GM03348 (cell line): Measurements from ENCODE around the gene RYR2.
"Not testable (repeated sequence)": the region's sequence is repeated elsewhere in the genome, so short reads cannot be mapped to it uniquely, and the experiment has no call there.

ENCODE experiments used
- DNase-seq: peaks from one replicate; pipeline ENCODE4 v3.0.0; 2012; ENCODE audit warnings: low spot score

The RYR2 gene

DNA sequence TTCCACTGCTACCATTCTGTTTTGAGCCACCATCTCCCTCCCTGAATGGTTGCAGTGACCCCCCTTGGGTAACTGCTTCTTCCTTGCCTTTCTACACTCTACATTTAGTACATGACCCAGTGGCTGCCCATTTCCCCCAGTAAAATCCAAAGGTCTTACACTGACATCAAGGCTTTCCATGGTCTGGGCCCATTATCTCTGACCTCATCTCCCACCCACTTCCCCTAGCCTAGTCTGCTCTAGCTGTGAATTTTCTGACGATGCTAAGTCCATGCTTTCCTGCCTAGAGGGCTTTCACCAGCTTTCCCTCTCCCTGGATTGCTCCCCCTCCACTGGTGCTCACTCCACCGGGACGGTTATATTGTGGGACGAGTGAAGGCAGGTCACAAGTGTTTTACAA lies 219.2 kb downstream of the RYR2 start:
- no peak for DNase-seq

DNA sequence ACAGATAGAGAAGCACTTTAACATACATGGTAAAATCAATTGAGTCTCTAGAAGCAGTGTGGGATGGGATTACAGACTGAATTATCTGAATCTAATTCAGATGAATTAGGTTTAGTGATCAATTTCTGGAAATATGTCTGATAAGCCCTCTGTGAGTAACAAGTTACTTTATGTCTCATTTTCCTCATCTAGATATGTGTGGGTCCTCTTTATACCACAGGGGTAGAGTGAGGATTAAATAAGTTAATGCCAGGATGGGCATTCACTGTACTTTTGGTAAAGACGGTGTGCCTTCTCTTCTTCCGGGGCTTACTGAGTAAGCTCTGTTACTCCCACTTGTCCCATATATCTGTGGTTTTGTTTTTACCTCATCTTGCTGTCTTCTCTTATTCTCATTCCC lies 225.8 kb downstream of the RYR2 start:
- DNase-seq = no peak

DNA sequence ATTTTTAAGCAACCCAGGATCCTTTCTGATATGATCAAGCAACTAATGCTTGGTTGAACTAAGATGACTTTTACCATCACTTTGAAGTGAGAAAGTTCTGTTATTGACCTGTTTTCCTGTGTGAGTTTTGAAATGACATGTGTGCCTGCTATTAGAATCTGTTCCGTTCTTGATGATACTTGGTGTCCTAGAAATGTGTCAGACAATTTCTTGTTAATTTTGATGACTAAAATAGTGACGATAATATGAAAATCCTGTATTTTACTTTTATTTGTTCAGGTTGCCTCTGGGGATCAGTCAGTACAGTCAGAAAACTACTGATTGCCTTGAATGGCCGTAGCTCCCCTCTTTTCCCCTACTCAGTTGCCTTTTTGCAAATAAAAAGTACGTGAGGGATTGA lies 228.0 kb downstream of the RYR2 start:
- DNase-seq = no peak

DNA sequence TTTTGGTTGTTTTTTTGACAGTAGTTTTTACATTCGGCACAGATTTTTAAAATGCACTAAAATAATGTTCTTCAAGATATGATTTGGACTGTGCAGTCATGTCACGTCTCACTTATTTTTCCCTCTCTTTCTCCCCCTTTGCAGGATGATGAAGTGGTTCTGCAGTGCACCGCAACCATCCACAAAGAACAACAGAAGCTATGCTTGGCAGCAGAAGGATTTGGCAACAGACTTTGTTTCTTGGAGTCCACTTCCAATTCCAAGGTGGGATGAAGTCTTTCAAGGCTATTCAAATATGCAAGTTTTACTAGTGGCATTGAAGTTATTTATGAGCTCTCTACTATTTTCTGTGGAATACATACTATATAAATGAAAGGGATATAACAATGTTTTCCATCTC lies 228.4 kb downstream of the RYR2 start:
- no peak for DNase-seq

DNA sequence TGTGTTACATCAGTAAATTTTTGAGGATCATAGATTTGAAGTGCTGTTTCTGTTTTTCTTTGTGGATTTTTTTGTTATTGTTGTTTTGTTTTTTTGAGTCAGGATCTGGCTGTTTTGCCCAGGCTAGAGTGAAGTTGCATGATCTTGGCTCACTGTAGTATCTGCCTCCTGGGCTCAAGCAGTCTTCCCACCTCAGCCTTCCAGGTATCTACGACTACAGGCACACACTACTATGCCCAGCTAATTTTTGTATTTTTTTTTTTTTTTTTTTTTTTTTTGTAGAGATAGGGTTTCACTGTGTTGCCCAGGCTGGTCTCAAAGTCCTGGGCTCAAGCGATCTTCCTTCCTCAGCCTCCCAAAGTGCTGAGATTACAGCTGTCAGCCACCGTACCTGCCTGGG lies 236.0 kb downstream of the RYR2 start:
- DNase-seq = not testable (repeated sequence)

DNA sequence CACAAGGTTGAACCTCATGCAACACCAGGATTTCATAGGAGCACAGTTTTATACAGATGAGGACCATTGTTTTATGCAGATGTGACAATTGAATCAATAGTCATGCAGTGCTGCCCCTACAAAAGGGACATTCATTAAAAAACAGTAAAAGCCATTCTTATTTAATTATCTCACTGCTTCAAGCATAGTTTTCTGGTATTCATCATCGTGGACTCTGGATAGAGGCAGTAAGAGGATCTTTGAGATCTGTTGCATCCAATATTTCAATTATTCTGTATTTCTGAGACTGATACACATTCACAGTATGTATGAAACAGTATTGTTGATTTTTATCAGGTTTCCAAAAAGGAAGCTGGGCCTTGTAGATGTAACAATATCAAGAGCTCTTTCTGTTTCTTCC lies 237.6 kb downstream of the RYR2 start:
- DNase-seq = no peak

DNA sequence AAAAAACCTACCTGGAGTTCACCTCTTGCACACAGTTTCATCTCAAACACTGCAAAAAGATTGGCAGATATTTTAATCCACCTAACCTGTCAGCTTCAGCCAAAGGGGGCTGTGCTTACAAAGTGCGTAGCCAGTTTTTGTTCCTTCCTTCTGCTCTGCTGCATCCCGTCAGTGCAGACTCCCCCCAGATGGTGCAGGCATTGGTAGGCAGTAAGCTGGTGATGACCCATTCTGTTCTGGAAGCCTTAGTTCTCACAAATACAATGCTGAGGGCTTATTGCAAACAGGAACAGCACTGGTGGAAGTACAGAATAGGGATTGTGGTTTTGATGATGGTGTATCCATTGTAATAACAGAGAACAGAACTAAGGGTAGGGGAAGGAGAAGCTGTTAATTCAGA lies 239.5 kb downstream of the RYR2 start:
- no peak for DNase-seq

DNA sequence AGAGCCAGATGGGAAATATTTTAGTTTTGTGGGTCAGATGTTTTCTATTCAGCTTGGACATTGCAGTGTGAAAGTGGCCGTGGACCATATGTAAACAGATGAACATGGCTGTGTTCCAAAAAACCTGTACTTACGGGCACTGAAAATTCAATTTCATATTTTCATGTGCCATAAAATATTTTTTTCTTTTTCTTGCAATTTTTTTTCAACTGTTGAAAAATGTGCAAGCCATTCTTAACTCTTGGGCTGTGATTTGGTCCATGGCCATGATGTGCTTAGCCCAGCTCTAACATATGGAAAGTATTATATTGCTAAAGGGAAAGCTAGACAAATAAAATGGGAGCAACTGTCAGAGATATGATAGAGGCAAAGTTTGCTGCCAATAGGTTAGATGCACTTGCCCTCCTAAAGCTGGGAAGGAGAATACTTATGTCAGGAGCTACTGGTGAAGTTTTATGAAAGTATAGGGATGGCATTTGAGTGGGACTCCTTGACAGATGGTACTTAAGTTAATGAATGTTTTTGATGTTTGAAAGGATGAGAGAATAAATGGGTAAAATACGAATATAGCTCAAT lies 240.3 kb downstream of the RYR2 start:
- no peak for DNase-seq

DNA sequence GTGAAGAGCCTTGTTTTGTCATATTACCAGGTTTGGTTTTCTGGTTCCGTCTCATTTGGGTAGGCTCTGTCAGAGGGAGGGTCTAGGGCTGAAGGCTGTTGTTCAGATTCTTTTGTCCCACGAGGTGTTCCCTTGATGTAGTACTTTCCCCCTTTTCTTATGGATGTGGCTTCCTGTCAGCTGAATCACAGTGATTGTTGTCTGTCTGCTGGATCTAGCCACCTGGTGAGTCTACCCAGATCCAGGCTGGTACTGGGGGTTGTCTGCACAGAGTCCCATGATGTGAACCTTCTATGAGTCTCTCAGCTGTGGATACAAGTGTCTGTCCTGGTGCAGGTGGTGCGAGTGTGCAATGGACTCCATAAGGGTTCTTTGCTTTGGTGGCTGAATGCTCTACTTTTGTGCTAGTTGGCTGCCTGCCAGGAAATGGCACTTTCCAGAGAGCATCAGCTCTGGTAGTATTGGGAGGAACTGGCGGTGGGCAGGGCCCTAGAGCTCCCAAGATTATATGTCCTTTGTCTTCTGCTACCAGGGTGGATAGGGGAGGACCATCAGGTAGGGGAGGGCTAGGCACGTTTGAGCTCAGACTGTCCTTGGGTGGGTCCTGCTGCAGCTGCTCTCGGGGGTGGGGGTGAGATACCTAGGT lies 246.0 kb downstream of the RYR2 start:
- DNase-seq = no peak

DNA sequence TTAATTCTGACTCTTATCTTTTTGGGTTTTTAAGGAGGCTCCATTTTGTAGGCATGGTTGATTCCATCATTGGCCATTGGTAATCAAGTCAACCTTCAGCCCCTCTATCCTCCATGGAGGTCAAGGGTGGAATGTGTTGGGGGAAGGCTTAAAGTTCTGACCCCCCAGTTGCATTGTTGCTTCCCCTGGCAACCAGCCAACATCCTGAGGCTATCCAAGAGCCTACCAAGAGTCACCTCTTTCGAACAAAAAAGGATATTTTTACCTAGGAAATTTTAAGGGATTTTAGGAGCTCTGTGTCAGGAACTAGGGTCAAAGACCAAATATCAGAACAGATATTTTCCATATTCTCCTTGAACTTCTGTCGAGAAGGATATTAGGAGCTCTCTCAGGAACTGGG lies 251.8 kb downstream of the RYR2 start:
- no peak for DNase-seq

DNA sequence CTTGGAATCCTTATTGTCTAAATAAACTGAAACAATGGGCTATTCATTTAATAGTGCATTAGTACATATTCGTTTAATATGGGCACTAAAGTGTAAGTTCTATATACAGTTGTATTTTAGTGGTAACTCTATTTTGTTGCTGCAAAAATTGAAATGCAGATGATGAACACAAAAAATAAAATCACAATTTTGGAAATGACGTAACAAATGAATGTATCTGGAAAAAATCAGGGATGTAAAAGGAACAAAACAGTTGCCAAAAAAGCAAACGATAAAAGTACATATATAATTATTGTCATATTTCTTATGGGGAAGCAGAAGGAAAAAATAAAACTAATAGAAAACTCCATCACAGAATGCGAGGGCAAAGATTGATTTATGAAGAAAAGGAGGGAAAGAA lies 254.9 kb downstream of the RYR2 start:
- DNase-seq = no peak

DNA sequence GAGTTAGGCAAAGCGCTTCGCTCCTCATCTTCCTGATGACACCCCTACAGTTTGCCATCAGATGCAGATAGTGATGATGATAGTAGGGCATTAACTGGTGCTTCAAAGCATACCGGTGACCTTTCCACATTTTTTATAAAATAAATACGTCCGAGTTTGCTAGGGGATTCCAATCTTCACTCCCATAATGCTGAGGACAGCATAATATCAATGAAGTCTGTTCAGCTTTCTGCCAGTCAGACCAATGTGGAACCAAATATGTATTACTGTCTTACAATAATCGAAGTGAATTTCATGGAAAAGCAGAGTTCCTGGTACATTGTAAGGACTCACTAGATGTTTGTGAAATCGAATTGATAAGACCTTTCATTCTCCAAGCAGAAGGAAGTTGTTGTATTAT lies 258.7 kb downstream of the RYR2 start:
- no peak for DNase-seq

DNA sequence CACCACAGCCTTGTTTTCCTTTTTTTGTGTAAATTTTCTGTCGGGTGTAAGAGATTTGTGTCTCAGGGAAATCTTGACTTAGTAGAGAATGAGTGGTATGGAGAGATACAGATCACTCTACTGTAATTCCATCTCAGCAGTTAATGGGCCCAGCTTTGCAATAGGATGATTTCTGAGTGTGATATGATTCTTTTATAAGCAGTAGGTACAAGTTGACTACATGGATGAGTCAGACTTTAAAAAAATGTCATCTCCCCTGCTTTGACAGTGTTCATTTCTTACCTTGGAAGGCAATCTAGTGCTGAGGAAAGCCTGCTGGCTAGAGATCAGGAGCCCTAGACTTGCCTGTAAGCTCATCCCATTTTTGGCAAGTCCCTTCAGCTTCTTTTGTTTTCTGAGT lies 261.9 kb downstream of the RYR2 start:
- no peak for DNase-seq

DNA sequence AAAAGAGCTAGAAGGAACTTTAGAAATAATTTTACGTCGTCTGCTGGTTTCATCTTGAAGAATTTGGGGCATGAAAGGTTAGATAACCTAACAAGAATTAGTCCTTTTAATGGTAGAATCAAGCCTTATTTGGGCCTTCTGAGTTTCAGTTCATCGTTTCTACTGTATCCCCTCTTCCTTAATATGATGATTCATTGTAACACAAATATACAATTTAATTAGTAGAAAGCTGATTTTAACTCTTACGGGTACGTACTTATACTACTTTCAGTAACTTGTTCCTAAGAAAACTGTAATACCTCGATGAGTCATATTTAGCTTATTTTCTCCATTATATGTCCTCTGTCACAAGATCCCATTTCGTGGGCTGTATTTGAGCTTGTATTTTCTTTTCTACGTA lies 264.7 kb downstream of the RYR2 start:
- DNase-seq = no peak

DNA sequence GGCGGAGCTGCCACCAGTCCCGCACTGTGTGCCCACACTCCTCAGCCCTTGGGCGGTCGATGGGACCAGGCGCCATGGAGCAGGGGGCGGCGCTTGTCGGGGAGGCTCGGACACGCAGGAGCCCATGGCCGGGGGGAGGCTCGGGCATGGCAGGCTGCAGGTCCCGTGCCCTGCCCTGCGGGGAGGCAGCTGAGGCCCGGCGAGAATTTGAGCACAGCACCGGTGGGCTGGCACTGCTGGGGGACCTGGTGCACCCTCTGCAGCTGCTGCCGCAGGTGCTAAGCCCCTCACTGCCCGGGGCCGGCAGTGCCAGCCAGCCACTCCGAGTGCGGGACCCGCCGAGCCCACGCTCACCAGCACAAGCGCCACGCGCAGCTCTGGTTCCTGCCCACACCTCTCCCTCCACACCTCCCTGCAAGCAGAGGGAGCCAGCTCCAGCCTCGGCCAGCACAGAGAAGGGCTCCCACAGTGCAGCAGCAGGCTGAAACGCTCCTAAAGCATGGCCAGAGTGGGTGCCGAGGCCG lies 267.7 kb downstream of the RYR2 start:
- DNase-seq = no peak

DNA sequence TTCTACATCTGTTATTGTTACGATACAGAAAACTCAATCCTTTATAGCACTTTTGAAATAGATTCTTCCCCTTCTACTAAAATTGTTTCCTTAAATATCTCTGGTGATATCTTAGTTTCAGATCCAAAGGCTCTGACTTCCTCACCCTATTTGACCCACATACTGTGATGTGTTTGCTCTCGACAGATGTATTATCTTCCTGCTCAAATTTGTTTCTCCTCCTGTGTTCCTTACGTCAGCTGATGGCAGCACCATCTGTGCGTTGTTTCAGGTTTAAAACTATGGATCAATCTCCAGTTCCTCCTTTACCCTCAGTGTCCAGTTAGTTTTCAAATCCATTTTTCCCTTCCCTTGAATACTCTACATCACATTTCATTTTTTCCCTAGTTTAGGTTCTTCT lies 274.4 kb downstream of the RYR2 start:
- DNase-seq = no peak

DNA sequence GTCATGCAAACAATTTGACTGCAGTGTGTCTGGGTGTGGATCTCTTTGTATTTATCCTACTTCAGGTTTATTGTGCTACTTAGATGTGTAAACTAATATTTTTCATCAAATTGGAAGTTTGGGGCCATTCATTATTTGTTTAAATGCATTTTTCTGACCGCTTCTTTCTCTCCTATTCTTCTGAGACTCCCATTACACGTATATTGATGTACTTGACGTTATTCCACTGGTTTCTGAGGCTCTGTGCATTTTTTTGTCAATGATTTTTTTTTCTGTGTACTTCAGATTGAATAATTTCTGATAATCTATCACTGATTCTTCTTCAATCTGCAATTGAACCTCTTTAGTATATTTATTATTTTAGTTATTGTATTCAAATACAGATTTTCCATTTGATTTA lies 276.8 kb downstream of the RYR2 start:
- DNase-seq = no peak

DNA sequence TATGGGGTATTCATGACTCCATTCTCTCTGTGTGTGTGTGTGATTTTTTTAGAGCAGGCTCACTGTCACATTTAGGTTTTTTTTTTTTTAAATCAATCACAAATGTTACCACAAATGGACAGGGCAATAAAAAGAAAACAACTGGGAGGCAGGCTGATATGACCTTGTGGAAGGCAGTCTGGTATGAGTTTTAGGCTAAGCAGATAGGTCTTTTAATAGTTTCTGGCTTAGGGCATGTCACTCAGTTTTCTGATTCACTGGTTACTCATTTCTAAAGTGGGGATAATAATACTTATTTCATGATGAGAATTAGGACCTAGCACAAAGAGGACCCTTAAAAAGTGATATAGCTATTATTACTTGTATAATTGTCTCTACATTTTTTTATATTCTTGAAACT lies 278.9 kb downstream of the RYR2 start:
- DNase-seq = no peak

DNA sequence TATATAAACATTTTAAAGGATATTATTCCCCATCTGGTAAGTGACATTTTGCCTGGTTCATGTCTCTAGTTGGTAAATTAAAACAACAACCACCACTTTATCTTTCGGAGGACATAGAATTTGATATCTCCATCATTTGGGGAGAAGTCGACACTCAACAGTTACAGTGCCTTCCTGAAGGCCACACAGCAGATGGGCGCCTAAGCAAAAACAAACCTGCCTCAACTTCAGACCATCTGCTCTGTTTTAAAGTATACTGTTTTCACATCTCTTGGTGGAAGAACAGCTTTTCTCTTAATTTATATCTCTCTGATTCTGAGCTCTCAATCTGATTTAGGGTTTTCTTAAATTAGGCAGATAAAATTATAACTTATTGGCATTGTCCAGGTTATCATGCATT lies 282.2 kb downstream of the RYR2 start:
- DNase-seq = no peak

DNA sequence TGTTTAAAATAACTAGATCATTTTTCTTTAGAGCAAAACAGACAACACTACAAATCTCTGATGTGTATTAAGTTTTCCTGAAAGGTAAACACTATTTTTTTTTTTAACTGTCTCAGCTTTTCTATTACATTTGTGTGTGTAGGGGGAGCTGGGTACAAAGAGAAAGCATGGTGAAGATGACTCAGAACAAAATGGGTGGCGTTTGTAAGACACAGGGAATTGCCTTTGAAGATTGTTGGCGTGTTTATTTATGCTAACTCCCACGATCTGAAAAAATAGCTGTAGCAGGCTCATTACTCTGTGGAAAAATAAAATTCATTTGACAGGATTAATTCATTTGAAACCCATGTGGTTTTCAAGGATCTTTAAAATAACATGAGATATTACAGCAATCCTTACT lies 285.1 kb downstream of the RYR2 start:
- DNase-seq = no peak

DNA sequence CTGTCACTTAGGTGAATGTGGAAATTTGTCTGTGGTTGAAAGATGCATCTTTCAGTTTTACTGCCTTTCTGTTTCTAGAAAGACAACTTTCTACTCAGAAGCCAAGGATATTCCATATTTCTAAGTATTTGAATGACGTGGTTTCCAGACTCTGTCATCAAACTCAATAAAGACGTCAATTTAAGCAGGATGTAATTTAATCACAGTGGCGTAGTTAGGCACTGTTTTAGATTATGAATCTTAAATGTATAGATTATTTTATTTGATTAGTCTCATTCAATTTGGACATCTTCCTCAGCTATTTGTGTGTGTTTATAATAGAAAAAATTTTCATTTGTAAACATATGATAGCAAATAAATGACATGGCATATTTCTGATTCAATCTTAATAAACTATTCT lies 298.9 kb downstream of the RYR2 start:
- no peak for DNase-seq

DNA sequence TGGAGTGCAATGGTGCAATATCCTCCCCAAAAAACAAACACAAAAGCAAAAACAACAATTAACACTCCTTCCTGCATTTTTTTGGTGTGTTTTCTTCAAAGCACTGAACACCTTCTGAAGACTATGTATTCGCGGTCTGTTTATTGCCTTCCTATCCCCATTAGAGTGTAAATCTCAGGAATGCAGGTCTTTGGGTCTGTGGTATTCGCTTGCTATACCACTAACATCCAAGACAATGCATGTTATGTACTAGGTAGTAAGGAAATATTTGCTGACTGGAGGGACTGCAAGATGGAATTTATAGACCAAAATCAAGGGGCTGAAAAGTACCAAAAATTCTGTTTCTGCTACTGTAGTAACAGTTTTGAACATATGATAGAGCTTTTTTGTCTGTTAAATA lies 299.4 kb downstream of the RYR2 start:
- DNase-seq = no peak

DNA sequence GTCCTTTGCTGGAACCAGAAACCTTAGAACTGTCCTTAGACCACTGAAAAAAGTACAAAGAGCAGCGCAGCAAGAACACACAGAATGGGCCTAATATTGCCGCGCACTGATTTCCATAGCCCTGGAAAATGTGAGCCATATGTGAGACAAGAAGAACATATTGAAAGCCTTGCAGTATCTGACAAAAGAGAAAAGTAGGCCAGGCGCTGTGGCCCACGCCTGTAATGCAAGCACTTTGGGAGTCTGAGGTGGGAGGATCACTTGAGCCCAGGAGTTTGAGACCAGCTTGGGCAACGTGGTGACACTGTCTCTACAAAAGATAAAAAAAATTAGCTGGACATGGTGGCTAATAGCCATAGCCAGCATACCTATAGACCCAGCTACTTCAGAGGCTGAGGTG lies 300.7 kb downstream of the RYR2 start:
- DNase-seq = no peak

DNA sequence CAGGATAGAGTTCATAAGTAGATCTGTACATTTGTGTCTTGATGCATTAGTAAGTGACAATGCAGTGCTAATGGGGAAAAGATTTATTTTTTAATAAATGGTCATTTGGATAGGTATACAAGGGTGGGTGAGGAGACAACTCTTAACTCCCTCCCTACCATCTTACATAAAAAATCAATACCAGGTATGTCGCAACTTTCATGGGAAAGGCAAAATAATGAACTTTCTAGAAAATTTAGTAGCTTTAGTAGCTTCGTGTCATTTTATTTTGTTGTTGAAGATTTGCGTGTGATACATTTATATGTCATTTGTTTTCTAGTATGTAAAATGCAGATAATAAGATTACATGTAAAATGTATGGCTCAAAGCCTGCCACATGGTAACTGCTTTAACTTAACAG lies 310.8 kb downstream of the RYR2 start:
- DNase-seq = no peak
